ENCODE results near the gene TMTC2.

Gene TMTC2

GRCh38 chr12:82896979-82897378 lies 210.3 kb downstream of the TMTC2 start:
- no peak for DNase-seq

DNA sequence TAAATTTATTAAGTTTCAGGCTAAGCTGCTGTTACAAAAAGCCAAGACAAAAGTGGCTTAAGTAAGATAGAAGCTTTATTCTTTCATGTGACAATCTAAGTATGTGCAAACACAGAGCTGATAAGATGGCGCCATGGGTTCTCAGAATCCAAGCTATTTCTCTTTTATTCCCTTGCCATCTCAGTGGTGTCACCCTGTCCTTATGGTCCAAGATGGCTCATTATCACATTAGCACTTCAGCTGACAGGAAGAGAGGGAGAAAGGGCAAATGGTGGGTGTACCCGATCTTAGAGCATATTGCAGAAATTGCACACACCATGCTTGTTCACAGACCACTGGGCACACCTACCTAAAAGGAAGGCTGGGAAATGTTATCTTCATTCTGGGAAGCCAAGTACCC lies 211.7 kb downstream of the TMTC2 start:
- no peak for DNase-seq

DNA sequence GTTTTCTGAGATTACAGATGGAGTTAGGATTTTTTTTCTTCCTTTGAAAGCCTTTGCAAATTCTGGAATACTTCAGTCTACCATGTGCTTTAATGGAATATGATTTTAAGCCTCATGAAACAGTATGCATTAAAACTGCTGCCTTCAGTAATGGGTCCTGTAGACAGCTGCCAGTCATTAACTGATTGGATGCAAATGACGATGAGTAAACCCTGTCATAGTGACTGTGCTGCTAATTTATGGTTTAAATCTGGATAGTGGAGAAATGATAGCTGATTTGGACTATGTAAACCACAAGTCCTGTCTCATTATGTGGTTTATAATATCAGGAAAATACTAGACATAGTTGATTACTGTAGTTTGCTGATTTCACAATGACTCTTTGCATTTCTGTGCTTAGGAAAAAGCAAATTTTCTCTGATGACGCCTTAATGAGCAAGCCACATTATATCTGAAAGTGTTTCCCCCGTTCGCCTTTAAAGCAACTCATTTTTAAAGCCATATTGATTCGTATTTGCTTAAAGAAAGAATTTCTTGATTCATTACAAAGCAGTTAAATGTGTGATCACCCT lies 217.6 kb downstream of the TMTC2 start:
- DNase-seq, result no peak

- no peak for DNase-seq
Measured at GRCh38 chr12:82910246-82910893, 223.7 kb downstream of the TMTC2 start.

DNA sequence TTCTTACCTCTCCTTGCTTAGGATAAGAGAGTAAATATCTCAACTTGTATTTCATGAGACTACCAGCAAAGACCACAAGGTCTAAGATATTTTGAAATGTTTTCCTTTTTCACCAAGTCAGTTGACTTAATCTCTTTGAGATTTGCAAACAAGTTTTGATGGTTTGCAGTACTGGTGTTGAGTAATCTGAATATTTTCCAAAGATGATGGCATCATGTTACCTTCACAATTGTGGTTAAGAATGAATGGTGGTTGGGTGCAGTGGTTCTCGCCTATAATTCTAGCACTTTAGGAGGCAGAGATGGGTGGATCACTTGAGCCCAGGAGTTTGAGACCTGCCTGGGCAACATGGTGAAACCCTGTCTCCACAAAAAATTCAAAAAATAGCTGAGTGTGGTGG lies 225.7 kb downstream of the TMTC2 start:
- DNase-seq, result no peak

GRCh38 chr12:82919388-82920054 lies 232.8 kb downstream of the TMTC2 start:
- no peak for DNase-seq

- no peak for DNase-seq
Measured at GRCh38 chr12:82923935-82924334, 237.2 kb downstream of the TMTC2 start.

DNA sequence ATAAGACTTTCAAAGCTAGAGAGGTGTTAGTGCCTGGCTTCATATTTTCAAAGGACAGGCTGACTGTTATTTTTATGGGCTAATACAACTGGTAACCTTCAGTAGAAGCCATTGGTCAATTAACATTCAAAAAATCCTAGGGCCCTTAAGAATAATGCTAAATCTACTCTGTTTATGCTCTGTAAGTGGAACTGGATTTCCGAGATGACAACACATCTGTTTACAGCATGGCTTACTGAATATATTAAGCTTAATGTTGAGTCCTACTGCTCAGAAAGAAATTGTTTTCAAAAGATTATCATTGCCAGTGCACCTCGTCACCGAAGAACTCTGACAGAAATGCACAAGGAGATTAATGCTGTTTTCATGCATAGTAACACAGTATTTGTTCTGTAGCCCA lies 239.9 kb downstream of the TMTC2 start:
- no peak for DNase-seq

DNA sequence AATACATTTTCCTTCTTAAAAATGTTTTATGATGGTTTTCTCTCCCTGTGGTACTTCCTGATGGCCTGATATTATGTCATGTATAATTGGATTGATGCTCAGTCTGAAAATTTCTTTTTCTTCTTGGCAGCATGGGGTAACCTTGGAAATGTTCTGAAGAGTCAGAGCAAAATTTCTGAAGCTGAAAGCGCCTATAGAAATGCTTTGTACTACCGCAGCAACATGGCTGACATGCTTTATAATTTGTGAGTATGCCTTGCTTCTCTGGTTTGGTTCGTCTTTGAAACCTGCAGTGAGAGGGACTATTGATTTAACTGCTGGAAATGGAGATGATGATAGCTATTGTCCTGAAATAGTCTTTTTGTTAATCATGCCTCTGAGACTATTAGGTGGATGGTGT lies 243.6 kb downstream of the TMTC2 start:
- no peak for DNase-seq

GRCh38 chr12:82931349-82932116 lies 244.8 kb downstream of the TMTC2 start:
- no peak for DNase-seq

- no peak for DNase-seq
Measured at GRCh38 chr12:82937151-82937550, 250.4 kb downstream of the TMTC2 start.

GRCh38 chr12:82942521-82942920 lies 255.8 kb downstream of the TMTC2 start:
- no peak for DNase-seq

DNA sequence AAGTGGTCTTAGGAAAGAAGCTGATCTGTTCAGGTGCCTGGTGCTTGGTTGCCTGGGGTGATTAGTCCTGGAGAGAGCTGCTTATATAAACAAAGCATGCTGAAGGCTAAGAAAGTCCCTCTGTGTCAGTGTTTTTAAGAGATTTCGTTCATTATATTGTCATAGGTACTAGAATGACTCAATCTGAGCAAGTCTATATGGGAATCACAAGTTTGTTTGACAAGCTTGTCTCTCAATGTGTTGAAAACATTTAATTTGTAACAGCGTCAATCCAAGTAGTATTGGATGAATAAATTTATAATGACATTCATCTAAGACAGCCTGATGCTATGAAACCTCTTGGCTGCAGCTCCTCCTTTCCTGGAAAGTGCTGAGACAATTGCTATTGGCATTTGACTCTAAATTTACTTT lies 256.3 kb downstream of the TMTC2 start:
- no peak for DNase-seq

GRCh38 chr12:82948491-82948890 lies 261.8 kb downstream of the TMTC2 start:
- no peak for DNase-seq

DNA sequence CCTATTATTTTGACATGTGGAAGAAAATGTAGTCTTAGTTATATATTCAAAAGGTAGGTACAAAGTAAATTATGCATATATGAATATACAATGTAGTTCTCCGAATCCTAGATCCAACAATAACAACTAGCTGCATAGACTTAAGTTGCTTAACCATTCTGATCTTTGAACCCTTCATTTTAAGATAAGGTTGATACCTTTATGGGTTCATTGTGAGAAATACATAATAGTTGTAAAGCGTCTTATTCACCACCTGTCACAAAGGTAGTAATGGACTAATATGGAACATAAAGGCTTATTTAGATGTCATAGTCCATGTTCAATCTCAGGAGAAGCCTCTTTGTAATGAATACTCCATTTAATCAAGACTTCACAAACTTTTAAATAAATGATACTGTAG lies 263.6 kb downstream of the TMTC2 start:
- no peak for DNase-seq

DNA sequence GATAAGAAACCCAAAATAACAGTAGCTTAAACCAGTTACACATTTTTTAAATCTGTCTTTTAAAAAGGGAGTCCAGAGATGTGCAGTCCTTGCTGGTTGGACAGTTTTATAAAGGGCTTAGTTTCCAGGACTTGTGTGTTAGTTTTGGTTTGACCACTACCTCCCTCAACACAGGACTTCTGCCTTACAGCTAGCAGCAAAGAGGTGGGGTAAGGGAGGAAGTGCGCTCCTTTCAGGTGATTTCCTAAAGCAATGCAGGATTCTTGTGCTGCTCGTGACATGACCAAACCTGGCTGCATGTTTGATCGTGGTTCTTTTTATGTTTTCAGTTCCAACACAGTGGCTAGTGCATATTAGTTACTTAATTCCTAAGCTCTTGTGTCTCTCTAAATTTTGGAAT lies 266.2 kb downstream of the TMTC2 start:
- DNase-seq, result no peak

DNA sequence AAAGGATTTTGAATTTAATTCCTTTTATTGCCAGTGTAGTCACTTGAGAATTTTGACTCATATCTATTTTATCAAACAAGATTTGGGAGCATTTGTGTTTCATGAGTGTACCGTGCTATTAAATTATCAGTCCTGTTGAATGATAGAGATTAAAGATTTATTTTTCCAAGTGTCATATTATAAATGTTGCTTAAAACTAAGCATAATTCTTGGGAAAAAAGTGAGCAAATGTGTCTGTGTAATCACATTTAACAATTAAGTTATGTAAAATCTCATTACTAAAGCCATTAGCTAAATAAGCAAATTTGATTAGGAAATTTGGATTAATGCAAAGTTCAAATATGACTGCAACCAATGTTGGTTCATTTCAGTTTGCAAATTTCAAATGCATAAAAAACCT lies 266.7 kb downstream of the TMTC2 start:
- no peak for DNase-seq

DNA sequence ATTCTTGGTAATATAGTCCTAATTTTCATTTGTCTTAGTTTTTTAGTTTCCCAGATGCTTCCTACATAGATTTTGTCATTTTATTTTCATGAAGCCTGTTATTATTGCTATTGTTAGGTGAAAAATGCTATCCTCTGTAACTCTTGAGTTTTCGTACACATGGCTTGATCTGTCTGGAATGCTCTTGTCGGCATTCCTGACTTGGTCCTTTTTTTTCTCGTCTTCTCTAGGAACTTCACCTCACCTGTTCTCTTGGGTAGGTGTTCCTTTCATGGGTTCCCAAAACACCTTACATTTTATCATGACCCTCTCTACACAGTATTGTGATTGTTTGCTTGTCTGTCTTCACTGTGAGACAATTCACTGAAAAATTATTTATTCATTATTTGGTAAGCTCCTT lies 267.4 kb downstream of the TMTC2 start:
- DNase-seq, result no peak

DNA sequence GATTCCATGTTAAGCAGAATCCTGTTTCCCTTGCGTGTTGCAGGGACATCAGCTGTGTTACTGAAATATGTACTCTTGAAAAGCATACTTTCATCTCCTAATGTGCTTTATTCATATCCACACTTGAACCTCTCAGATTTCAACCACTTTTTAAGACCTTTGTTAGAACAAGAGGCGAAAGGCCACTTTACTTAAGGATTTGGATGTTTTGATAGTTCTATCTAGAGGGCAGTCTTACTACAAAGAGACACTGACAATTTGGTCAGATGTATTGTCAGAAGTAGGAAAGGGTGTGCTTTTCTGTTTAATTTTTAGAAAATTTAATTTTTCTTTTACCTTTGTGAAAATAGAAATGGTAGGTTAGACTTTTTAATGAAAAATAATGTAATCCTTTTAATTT lies 267.9 kb downstream of the TMTC2 start:
- DNase-seq, result no peak

- no peak for DNase-seq
Measured at GRCh38 chr12:82955043-82955442, 268.3 kb downstream of the TMTC2 start.

GRCh38 chr12:82958966-82959365 lies 272.3 kb downstream of the TMTC2 start:
- DNase-seq, result no peak

- DNase-seq, result no peak
Measured at GRCh38 chr12:82959821-82960220, 273.1 kb downstream of the TMTC2 start.

DNA sequence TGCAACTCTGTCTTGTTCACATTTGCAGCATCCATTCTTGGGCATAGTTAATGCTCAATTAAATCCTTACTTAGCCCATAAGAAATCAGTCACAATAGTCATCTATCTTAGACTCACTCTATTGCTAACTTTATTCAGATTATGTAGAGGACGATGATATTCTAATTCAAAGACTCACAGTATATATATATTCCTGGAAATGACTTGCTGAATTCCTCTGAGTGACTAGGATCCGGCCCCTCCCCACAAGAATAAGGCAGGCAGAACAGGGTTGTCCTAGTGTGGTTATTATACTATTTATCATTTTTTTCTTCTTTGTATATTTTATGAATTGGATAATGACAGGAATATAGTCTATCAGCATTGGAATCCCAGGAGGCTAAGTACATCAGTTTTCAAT lies 275.1 kb downstream of the TMTC2 start:
- DNase-seq, result no peak

GRCh38 chr12:82963956-82964355 lies 277.2 kb downstream of the TMTC2 start:
- no peak for DNase-seq
